ENCODE measurements around the gene PDE4D.

Gene PDE4D

GRCh38 chr5:59251627-59252026 is 641.9 kb downstream of the PDE4D start:
- H3K36me3 ChIP-seq (ENCODE audit: insufficient read depth, insufficient read length, low read length): no peaks in the 10 kb centered on the region
- no peak for TF ChIP-seq ZNF274 (IDR thresholded peaks at IDR 0.05; ENCODE audit: low read depth, low read length)

GRCh38 chr5:59249726-59250125 is 643.8 kb downstream of the PDE4D start:
- DNase-seq (ENCODE audit: low read depth, low spot score): no peak
- no peak for TF ChIP-seq SUZ12 (IDR thresholded peaks at IDR 0.05; ENCODE audit: extremely low read depth, insufficient read depth, insufficient read length)
- no peak for TF ChIP-seq ZNF274 (IDR thresholded peaks at IDR 0.05; ENCODE audit: low read depth, low read length)
- no peak for TF ChIP-seq YY1 (IDR thresholded peaks at IDR 0.05; ENCODE audit: insufficient read depth, insufficient read length)
- no peak overlapping the region for H3K9ac ChIP-seq (ENCODE audit: insufficient read length, low read depth)
- H3K9me3 ChIP-seq (ENCODE audit: insufficient read depth, low read length): no peaks in the 10 kb centered on the region; the same call in 1 of the 2 replicates
- H3K27me3 ChIP-seq (ENCODE audit: insufficient read depth, insufficient read length): no peaks in the 10 kb centered on the region
- no peaks in the 10 kb centered on the region for H3K36me3 ChIP-seq (ENCODE audit: insufficient read depth, insufficient read length, low read length)
- H3K4me1 ChIP-seq (ENCODE audit: insufficient read depth, insufficient read length): no peaks in the 10 kb centered on the region
- no peak overlapping the region for H3K4me3 ChIP-seq (ENCODE audit: insufficient read length, low read depth)

More at GRCh38 chr5:59251627-59252026, 641.9 kb downstream of the PDE4D start:
- H3K9ac ChIP-seq (ENCODE audit: insufficient read length, low read depth): no peak overlapping the region
- no peaks in the 10 kb centered on the region; the same call in 1 of the 2 replicates for H3K9me3 ChIP-seq (ENCODE audit: insufficient read depth, low read length)
- no peaks in the 10 kb centered on the region for H3K4me1 ChIP-seq (ENCODE audit: insufficient read depth, insufficient read length)
- DNase-seq (ENCODE audit: low read depth, low spot score): no peak
- H3K4me3 ChIP-seq (ENCODE audit: insufficient read length, low read depth): no peak overlapping the region
- H3K27me3 ChIP-seq (ENCODE audit: insufficient read depth, insufficient read length): no peaks in the 10 kb centered on the region

DNA sequence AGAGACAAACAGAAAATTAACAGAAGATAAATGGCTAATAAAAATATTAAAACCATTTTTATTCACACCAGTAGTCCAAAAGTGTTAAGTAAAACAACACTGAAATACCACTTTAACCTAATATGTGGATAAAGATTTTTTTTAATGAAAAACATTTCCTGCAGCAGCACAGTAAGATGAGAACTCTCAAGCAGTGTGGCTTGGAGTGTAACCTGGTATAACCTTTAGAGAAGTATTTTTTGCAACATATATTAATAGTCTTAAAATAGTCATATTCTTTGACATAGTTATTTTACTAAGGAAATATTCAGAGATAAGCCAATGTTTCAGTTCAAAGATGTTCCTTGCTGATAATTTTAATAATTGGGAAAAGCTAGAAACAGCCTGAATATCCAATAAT is 644.4 kb downstream of the PDE4D start:
- Histone ChIP-seq H3K4me1 (ENCODE audit: insufficient read depth, insufficient read length) (no peaks in the 10 kb centered on the region), H3K27me3 (ENCODE audit: insufficient read depth, insufficient read length) (no peaks in the 10 kb centered on the region), H3K9ac (ENCODE audit: insufficient read length, low read depth) (no peak overlapping the region), H3K36me3 (ENCODE audit: insufficient read depth, insufficient read length, low read length) (no peaks in the 10 kb centered on the region), H3K4me3 (ENCODE audit: insufficient read length, low read depth) (no peak overlapping the region), H3K9me3 (ENCODE audit: insufficient read depth, low read length) (no peaks in the 10 kb centered on the region; the same call in 1 of the 2 replicates)
- TF ChIP-seq SUZ12 (IDR thresholded peaks at IDR 0.05; ENCODE audit: extremely low read depth, insufficient read depth, insufficient read length): no peak
- TF ChIP-seq ZNF274 (IDR thresholded peaks at IDR 0.05; ENCODE audit: low read depth, low read length): no peak
- no peak for TF ChIP-seq YY1 (IDR thresholded peaks at IDR 0.05; ENCODE audit: insufficient read depth, insufficient read length)
- DNase-seq (ENCODE audit: low read depth, low spot score): no peak

DNA sequence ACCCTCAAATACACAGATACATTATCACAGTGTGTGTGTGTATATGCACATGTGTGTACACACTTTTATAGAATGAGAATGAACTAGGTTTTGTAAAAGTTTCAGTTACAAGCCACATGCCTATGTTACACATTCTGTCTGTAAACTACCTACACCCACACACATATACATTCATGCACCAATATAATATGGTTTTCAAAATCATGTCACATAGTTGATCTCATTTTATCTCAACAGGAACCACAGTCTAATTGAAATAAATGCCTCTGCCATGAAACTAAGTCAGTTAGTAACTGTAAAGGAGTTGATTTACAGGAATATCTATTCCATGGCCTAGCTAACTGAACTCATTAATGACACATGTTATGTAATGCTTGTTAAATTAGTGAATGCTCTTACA is 646.6 kb downstream of the PDE4D start:
- no peak for TF ChIP-seq SUZ12 (IDR thresholded peaks at IDR 0.05; ENCODE audit: extremely low read depth, insufficient read depth, insufficient read length)
- TF ChIP-seq YY1 (IDR thresholded peaks at IDR 0.05; ENCODE audit: insufficient read depth, insufficient read length): no peak
- TF ChIP-seq ZNF274 (IDR thresholded peaks at IDR 0.05; ENCODE audit: low read depth, low read length): no peak
- Histone ChIP-seq H3K9ac (ENCODE audit: insufficient read length, low read depth) (no peak overlapping the region), H3K4me3 (ENCODE audit: insufficient read length, low read depth) (no peak overlapping the region), H3K27me3 (ENCODE audit: insufficient read depth, insufficient read length) (no peaks in the 10 kb centered on the region), H3K4me1 (ENCODE audit: insufficient read depth, insufficient read length) (no peaks in the 10 kb centered on the region), H3K36me3 (ENCODE audit: insufficient read depth, insufficient read length, low read length) (no peaks in the 10 kb centered on the region), H3K9me3 (ENCODE audit: insufficient read depth, low read length) (no peaks in the 10 kb centered on the region; the same call in 1 of the 2 replicates)
- no peak for DNase-seq (ENCODE audit: low read depth, low spot score)

DNA sequence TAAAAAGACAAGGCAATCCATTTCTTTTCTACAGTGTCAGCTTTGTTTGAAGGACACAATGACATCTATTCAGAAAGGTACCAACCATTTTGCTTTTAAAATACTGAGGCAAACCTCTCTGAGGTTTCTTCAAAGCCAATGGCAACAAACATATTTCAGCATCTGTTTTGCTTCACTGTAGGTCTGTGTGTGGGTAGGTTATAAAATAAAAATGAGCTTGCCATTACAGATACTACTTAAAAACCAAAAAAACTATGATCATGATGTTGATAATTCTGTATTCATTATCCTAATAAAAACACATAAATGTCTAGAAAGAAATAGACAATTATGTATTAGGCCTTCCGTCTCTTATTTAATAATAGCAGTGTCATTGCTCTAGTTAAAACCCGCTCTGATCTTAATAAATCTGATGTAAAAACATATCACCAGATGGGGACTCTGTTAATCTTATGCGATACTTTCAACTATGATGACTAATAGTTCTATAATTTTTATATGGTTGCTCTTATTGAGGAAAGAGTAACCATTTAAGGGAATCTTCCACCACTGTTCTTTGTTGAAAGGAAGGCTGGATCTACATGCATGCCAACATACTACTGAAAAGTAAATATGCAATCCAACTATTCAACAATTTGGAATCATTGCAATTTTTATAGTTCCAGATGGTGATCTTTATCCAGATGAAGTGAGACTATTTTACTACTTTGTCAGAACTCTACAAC is 647.2 kb downstream of the PDE4D start:
- no peaks in the 10 kb centered on the region for H3K4me1 ChIP-seq (ENCODE audit: insufficient read depth, insufficient read length)
- no peaks in the 10 kb centered on the region for H3K36me3 ChIP-seq (ENCODE audit: insufficient read depth, insufficient read length, low read length)

GRCh38 chr5:59245198-59245597 is 648.3 kb downstream of the PDE4D start:
- DNase-seq (ENCODE audit: low read depth, low spot score): no peak
- no peaks in the 10 kb centered on the region for H3K4me1 ChIP-seq (ENCODE audit: insufficient read depth, insufficient read length)
- H3K9me3 ChIP-seq (ENCODE audit: insufficient read depth, low read length): no peaks in the 10 kb centered on the region
- H3K9ac ChIP-seq (ENCODE audit: insufficient read length, low read depth): no peak overlapping the region
- no peak overlapping the region for H3K4me3 ChIP-seq (ENCODE audit: insufficient read length, low read depth)
- H3K27me3 ChIP-seq (ENCODE audit: insufficient read depth, insufficient read length): no peaks in the 10 kb centered on the region
- no peaks in the 10 kb centered on the region for H3K36me3 ChIP-seq (ENCODE audit: insufficient read depth, insufficient read length, low read length)
- TF ChIP-seq YY1 (IDR thresholded peaks at IDR 0.05; ENCODE audit: insufficient read depth, insufficient read length) (no peak), SUZ12 (IDR thresholded peaks at IDR 0.05; ENCODE audit: extremely low read depth, insufficient read depth, insufficient read length) (no peak)

More for the DNA sequence above, 647.2 kb downstream of the PDE4D start:
- no peak for DNase-seq (ENCODE audit: low read depth, low spot score)
- Histone ChIP-seq H3K9me3 (ENCODE audit: insufficient read depth, low read length) (no peaks in the 10 kb centered on the region; the same call in 1 of the 2 replicates), H3K4me3 (ENCODE audit: insufficient read length, low read depth) (no peak overlapping the region), H3K27me3 (ENCODE audit: insufficient read depth, insufficient read length) (no peaks in the 10 kb centered on the region), H3K9ac (ENCODE audit: insufficient read length, low read depth) (no peak overlapping the region)
- no peak for TF ChIP-seq ZNF274 (IDR thresholded peaks at IDR 0.05; ENCODE audit: low read depth, low read length)
- no peak for TF ChIP-seq YY1 (IDR thresholded peaks at IDR 0.05; ENCODE audit: insufficient read depth, insufficient read length)
- no peak for TF ChIP-seq SUZ12 (IDR thresholded peaks at IDR 0.05; ENCODE audit: extremely low read depth, insufficient read depth, insufficient read length)

DNA sequence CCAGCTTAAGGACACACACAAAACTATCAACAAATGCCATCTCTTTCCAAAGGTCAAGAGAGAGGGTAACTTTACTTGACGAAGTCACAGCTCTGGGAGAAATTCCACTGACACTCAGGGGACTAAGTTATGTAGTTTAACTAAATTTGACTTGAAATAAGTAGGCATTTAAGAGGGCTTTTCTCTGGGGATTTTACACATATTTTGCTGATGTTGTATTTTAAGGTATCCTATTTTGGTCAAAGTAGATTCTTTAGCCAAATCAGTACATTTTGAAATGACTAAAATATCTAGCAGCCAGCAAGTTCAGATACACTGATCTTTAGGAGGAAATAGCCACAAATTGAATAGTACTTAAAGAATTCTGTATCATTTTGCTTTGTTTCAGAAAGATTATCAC is 652.0 kb downstream of the PDE4D start:
- Histone ChIP-seq H3K27me3 (ENCODE audit: insufficient read depth, insufficient read length) (no peaks in the 10 kb centered on the region), H3K4me1 (ENCODE audit: insufficient read depth, insufficient read length) (no peaks in the 10 kb centered on the region), H3K9me3 (ENCODE audit: insufficient read depth, low read length) (no peaks in the 10 kb centered on the region), H3K36me3 (ENCODE audit: insufficient read depth, insufficient read length, low read length) (no peaks in the 10 kb centered on the region), H3K4me3 (ENCODE audit: insufficient read length, low read depth) (no peak overlapping the region), H3K9ac (ENCODE audit: insufficient read length, low read depth) (no peak overlapping the region)
- DNase-seq (ENCODE audit: low read depth, low spot score): no peak
- no peak for TF ChIP-seq ZNF274 (IDR thresholded peaks at IDR 0.05; ENCODE audit: low read depth, low read length)
- no peak for TF ChIP-seq SUZ12 (IDR thresholded peaks at IDR 0.05; ENCODE audit: extremely low read depth, insufficient read depth, insufficient read length)
- TF ChIP-seq YY1 (IDR thresholded peaks at IDR 0.05; ENCODE audit: insufficient read depth, insufficient read length): no peak

All from NT2/D1 (cell line).